SK-MEL-5 (cell line): ENCODE results near the gene CNTLN. TPM values are rescaled to one million over a fixed set of nuclear protein-coding genes. Genes with fewer than 3 reads are reported as not detected.
A peak's percentile ranks its signal among the peaks of the same experiment; 100 is the strongest.
"Not testable (repeated sequence)": the region's sequence is repeated elsewhere in the genome, so short reads cannot be mapped to it uniquely, and the experiment has no call there.

Source experiments
- DNase-seq: peaks from one replicate; pipeline ENCODE4 v3.0.0-alpha.2; 2016; ENCODE audit warnings: low read depth, low spot score
- in situ Hi-C: cut with HindIII; loops from 2 replicates; pipeline ENCODE4 v1.10.0; 2016; ENCODE audit warnings: low sequenced_read_pairs, high pct_unique_total_duplicates, low pct_unique_long_range_greater_than_20kb
- total RNA-seq: library from RNA; depleted of rRNA; stranded (reverse); fragments of >200 nt; shearing (Covaris generic); gene quantifications from 2 replicates; pipeline ENCODE4 v1.2.3, GENCODE V29; 2014

Gene CNTLN
- total RNA-seq, 1 experiment from 2014 or later, result 6.5 TPM

DNA sequence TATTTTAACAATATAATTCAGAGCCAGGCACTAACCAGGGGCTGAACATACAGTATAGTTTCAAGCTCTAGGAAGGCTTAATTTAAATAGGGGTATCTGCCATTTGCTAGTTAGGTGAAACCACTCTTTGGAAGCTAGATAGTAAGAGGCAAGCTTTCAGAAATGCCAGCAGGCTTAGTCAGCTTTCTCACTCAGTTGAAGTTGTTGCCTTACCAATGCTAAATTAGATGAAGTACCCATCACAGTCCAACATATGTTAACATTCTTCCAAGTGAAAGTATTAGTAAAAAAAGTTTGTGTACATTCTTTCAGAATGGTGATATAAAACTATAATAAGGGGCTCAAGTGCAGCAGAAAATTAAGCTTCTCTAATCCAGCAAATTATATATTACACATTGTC lies 215.0 kb downstream of the CNTLN start:
- no peak for DNase-seq
- in situ Hi-C loops, result no loop called here

DNA sequence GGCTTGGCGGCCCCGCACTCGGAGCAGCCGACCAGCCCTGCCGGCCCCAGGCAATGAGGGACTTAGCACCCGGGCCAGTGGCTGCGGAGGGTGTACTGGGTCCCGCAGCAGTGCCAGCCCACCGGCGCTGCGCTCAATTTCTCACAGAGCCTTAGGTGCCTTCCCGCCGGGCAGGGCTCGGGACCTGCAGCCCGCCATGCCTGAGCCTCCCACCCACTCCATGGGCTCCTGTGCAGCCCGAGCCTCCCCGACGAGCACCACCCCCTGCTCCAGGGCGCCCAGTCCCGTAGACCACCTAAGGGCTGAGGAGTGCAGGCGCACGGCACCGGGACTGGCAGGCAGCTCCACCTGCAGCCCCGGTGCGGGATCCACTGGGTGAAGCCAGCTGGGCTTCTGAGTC lies 219.2 kb downstream of the CNTLN start:
- in situ Hi-C loops, DNase-seq: not testable (repeated sequence)

DNA sequence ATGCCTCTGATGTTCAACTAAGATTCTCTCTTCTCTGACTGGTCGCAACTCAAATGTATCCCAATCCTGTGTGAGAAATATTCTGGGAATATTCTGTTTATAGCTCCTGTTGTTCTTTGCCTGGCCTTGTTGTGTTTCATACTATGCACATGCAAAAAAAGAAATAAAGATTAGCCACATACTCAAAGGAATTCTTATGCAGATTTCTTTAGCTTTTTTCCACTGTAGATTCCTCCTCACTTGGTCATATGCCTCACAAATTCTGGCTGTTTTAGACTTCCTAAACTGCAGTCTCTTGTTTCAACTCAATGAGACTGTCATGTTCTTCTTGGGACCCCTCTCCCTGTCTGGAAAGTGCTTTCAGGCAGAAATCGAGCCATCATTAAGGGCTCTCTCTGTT lies 226.5 kb downstream of the CNTLN start:
- DNase-seq, result no peak
- in situ Hi-C loops, result no loop called here

DNA sequence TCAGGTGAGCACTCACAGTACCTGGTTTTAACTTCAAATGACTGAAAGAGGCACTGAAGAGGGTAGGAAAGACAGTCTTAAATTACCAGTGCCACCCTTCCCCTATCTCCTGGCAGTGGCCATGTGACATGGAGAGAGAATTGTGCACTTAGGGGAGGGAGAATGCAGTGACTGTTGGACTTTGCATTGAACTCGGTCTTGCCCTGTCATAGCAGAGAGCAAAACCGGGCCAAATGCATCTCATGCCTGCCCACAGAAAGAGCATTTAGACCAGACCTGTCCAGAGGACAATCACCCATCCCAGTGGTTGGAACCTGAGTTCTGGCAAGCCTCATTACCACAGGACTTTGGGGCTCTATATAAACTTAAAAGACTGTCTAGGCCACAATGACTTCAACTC lies 232.2 kb downstream of the CNTLN start:
- DNase-seq, result no peak
- in situ Hi-C loops, result no loop called here

DNA sequence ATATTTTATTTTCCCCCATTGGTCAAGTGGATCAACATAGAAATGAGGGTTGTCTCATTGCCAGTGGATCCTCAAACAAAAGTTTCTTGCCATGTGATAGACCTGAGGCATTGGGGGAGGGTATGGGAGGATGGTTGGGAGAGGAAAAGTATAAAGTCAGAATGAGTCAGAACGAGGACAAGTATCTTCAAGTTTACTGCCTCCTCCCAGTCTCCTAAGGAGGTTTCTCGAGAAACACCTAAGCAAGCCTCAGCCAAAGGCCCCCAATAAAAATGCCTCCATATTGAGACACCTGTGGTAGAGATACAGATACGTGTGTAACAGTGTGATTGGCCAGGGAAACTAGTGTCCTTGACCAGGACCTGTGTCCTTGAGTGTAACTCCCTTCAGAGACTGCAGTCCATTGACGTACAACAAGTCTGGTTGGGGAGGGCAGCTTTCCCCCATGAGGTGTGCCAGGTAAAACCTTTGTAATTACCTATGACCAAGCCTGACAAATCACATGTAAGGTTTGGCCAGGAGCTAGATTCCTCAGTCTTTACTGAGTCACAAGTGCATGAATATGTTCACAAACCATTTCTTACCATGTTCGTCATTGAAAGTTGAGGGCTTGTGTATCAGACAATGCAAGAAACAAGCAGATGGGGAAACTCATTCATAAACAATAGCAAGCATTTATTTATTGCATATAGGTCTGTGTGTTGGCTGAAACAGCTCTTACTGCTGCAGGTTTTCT lies 245.5 kb downstream of the CNTLN start:
- in situ Hi-C loops, result no loop called here
- no peak for DNase-seq

DNA sequence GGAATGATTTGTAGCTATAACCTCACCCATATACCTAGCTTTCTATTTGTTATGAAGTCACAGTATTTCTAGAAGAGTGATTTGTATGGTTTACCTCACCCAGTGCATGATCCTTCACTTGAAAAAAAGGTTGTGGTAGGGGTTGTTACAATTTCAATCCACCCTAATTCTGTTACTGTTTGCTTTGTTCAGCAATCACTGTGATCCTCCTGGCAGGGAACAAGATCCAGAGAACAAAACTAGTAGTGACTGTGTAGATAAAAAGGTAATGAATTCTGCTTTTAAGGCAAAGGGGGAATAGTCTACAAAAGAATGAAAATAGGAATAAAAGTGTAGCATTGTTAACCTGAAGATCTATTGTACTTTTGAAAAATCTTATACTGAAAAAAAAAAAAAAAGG lies 252.7 kb downstream of the CNTLN start:
- peak; percentile 23 for DNase-seq
- in situ Hi-C loops, result no loop called here

DNA sequence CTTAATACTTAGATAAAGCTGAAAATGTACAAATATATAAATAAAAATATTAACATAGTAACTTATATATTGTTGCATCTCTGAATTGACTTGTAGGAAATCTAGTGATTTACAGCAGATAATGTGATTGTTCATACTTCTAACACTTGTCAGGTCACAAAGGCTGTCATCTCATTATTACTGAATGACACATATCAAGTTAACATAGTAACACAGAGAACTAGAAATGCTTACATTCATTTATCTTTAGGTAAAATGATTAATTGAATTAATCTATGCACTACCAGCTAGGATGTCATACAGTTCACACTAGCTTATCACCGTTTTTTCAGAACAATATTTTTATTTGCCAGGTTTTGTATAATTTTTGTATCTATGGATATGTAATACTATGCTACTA lies 254.2 kb downstream of the CNTLN start:
- no peak for DNase-seq
- in situ Hi-C loops, result no loop called here

DNA sequence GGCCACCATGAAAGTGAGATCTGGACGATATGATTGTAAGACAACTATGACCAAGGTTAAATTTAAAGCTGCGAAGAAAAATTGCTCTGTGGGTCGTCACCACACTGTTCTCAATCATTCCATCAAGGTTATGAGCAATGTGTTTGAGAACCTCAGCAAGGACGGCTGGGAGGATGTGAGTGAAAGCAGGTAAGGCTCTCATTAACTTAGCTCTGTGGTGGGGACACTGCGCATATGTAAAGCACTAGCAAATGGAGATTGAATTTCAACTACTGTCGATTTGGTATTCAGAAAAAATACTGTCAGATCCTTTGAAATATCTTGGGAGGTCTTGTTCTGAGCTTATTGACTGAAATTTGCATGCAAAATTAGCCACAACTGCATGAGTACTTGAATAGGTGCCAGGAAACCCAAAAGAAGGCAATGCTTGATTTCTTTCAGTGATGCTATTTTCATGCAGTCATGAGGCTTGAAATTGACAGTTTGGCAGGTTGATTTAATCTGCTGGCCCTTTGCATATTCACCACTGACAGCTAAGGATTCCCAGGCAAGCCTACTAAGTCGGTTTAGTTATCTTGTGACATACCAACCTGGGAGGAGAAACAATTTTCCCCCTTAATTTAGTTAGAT lies 260.2 kb downstream of the CNTLN start:
- in situ Hi-C loops, result no loop called here
- no peak for DNase-seq

DNA sequence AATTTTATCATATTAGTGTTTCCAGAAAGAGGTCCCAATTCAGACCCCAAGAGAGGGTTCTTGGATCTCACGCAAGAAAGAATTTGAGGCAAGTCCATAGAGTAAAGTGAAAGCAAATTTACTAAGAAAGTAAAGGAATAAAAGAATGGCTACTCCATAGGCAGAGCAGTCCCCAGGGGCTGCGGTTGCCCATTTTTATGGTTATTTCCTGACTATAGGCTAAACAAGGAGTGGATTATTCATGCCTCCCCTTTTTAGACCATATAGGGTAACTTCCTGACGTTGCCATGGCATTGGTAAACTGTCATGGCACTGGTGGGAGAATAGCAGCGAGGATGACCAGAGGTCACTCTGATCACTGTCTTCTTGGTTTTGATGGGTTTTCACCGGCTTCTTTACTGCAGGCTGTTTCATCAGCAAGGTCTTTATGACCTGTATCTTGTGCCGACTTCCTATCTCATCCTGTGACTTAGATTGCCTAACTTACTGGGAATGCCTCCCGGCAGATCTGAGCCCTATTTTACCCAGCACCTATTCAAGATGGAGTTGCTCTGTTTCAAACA lies 262.4 kb downstream of the CNTLN start:
- DNase-seq, result peak; percentile 58
- in situ Hi-C loops, result not testable (repeated sequence)

DNA sequence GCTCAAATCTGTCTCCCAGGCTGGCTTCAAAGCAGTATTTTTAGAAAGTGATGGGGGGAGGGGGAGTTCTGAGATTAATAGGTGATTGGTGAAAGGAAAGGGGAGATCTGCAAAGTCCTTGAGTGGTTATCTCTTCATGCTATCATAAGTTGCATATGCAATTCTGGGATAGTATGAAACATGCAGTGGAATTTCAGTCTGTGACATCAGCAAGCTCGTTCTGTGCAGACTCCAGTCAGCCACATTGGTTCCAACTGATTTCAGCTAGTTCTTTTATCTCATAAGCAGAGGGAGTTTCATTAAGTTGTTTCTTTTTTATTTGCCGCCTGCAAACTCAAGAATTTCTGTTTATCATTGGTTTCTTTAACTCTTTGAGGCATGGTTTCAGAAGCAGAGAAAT lies 263.5 kb downstream of the CNTLN start:
- no peak for DNase-seq
- in situ Hi-C loops, result no loop called here

DNA sequence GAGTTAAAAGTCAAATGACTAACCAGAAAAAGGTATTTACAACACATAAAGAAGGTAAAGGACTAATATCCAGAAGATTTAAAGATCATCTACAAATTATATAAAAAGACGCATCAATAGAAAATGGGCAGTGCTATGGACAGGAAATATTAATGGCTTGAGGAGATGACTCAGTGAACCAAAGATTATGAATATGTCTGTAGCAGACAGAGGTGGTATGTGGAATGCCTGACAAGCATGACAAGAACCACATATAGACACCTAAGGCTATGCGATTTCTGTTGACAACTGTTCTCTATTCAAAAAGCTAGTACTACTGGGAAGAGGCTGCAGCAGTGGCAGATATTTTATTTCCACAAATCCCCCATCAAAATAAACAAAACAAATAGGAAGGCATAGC lies 267.0 kb downstream of the CNTLN start:
- in situ Hi-C loops, result no loop called here

DNA sequence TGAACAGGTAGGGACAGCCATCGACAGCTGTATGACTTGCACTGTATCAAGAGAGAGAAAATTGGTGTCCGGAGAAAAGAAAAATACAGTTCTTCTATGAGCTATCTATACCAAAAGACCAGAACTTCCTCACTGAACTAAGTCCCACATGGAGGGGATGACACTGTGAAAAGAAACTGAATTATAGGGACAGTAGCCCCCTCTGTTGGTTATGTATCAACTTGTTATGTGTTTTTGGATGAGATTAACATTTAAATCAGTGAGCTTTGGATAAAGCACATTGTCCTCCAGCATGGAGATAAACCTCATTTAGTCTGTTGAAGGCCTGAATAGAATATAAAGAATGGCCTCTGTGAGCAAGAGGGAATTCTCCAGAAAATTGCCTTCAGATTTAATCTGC lies 267.5 kb downstream of the CNTLN start:
- peak; percentile 71 for DNase-seq
- in situ Hi-C loops, result no loop called here

More for the DNA sequence above, 267.0 kb downstream of the CNTLN start:
- DNase-seq, result no peak

DNA sequence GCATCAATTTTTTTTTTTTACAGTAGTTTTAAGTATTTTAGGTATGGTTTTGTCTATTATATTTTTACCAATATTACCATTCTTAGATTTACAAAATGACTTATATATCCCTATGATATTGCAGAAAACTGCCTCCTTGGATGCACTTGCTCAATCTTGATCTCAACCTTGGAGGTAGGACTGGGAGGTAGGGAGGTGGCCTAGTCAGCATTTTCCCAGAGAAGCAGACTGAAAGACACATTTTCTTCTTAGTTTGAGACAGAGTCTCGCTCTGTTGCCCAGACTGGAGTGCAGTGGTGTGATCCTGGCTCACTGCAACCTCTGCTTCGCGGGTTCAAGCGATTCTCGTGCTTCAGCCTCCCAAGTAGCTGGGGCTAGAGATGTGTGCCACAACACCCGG lies 268.7 kb downstream of the CNTLN start:
- in situ Hi-C loops, result no loop called here
- no peak for DNase-seq

DNA sequence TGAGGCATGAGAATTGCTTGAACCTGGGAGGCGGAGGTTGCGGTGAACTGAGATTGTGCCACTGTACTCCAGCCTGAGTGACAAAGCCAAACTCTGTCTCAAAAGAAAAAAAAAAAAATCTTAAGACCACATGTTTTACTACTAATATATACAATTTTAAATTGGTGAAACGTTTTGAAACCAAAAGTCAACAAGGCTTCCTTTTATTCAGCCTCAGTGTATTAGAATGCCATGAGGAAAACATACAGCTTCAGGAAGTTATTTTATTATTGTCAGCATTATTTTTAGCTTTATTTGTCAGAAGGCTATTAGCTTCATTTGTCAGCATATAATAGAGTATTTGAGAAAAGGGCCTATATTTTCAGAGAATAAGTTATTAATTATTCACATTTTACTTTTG lies 280.1 kb downstream of the CNTLN start:
- no peak for DNase-seq
- in situ Hi-C loops, result no loop called here

DNA sequence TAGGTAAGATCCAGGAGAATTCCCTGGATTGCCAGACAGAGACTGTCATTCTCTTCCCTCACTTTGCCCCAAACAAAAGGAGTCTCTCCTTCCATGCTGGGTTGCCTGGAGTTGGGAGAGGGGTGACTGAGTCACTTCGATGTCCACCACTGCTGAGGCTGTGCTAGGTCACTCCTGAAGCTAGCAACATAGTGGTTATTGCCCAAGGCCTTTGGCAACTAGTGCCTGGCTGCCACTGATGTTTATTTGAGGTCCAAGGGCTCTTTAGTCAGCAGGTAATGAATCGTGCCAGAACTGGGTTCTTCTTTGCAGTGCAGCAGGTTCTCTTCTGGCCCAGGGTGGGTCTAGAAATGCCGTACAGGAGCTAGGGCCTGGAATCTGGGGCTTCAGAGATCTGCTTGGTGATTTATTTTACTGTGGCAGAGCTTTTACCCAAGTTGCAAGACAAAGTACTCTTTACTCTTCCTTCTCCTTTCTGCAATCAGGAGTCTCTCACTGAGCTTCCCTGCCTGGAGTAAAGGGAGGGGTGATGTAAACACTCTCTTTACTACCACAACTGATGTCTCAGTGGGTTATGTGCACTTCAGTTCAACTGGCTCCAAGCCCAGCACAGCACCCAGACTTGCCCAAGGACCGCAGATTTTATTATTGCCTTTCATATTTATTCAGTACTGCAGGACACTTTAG lies 288.3 kb downstream of the CNTLN start:
- in situ Hi-C loops, result no loop called here
- no peak for DNase-seq

DNA sequence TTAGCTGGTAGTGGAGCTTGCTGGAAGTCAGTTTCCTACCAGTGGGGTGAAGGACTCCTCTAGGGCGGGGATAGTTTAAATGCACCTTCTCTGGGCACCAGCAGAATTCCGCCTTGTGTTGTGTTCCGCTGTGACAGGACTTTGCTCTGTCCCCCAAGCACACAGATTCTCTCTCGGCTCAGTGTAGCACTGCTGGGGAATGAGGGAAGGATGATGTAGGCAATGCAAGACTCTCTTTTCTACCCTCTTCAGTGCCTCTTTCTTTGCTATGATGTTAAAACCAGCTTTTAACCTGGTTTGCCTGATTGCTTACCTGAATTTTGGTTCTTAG lies 288.8 kb downstream of the CNTLN start:
- in situ Hi-C loops, result no loop called here
- no peak for DNase-seq

DNA sequence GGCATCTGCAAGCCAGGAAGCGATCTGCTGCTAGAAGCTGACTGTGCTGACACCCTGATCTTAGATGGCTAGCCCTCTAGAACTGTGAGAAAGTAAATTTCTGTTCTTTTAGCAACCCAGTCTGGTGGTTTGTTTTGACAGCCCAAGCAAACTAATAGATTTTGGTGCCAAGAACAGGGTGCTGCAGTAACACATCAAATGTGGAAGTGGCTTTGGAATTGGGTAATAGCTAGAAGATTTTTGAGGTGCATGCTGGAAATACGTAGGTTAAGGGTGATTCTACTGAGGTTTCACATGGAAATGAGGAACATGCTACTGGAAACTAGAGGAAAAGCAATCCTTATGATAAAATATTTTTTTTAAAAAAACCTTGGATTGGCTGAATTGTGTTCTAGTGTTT lies 290.5 kb downstream of the CNTLN start:
- no peak for DNase-seq
- in situ Hi-C loops, result no loop called here

DNA sequence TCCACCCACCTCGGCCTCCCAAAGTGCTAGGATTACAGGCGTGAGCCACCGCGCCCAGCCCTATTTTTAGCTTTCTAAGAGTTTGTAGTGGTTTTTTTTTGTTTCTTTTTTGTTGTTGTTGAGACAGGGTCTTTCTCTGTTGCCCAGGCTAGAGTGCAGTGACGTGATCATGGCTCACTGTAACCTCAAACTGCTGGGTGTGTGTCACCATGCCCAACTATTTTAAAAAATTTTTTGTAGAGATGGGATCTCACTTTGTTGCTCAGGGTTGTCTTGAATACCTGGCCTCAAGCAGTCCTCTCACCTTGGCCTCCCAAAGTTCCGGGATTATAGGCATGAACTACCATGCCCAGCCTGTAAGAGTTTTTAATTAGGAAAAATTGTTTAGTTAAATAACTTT lies 298.7 kb downstream of the CNTLN start:
- DNase-seq, result no peak
- in situ Hi-C loops, result no loop called here

DNA sequence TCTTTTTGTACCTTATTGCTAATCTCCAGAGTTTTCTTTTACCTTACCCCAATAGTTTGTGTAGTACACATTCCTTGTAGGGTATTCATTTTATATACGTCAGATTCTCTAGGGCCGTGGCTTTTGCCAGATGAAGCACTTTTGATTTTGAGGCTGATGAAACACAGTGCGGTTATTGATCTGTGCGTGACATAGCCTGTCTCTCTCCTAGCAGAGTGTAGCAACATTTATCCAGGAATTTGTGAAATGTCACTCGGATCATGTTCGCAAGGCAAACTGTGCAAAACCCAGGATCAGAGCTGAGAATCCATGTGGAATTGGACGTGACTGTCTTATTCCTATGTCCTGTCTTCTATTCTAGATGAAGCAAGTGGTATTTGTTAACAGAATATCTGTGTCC lies 302.0 kb downstream of the CNTLN start:
- in situ Hi-C loops, result no loop called here
- no peak for DNase-seq
